Cardiac muscle cell (in vitro differentiated cells and primary cell): ENCODE data around the gene TBC1D5. TPM values are rescaled to one million over a fixed set of nuclear protein-coding genes. Genes with fewer than 3 reads are reported as not detected.

Experiments
- DNase-seq, 2 donors: peaks; one replicate each; pipeline versions ENCODE4 v3.0.0 to v3.0.0-alpha.2; 2010 to 2017; ENCODE audit warnings: low read depth in 1 of 2, low spot score in 1 of 2
- H3K27ac ChIP-seq: fragments of 200-600 bp; sonication (generic); 2 replicates; pipeline ENCODE4 v1.5.1; 2016
- H3K27me3 ChIP-seq: fragments of 200-600 bp; sonication (generic); 2 replicates; pipeline ENCODE4 v1.6.0; 2016; ENCODE audit warnings: control low read depth
- H3K36me3 ChIP-seq: fragments of 200-600 bp; sonication (generic); 2 replicates; pipeline ENCODE4 v1.5.1; 2016; ENCODE audit warnings: control low read depth
- H3K4me1 ChIP-seq: fragments of 200-600 bp; sonication (generic); 2 replicates; pipeline ENCODE4 v1.8.1; 2017; ENCODE audit warnings: low read depth, mild to moderate bottlenecking, mixed run types
- H3K4me3 ChIP-seq: fragments of 200-600 bp; sonication (generic); 2 replicates; pipeline ENCODE4 v1.5.1; 2016; ENCODE audit warnings: mild to moderate bottlenecking
- H3K9me3 ChIP-seq: fragments of 200-600 bp; sonication (generic); 2 replicates; pipeline ENCODE4 v1.5.1; 2017; ENCODE audit warnings: low read depth, mild to moderate bottlenecking, control low read depth
- polyA plus RNA-seq: library from polyadenylated mRNA; unstranded; fragments of >200 nt; fragmentation: Nextera tagmentation; extraction: Ambion mirVana; gene quantifications from 2 replicates; pipeline ENCODE4 v1.2.1, GENCODE V29; 2016
- total RNA-seq: library from RNA; depleted of rRNA; stranded (reverse); fragments of >200 nt; gene quantifications from 2 replicates; pipeline ENCODE4 v1.2.3, GENCODE V29; 2016
- TF ChIP-seq, protein P1 (sequence below): IDR thresholded peaks from 2 replicates; pipeline ENCODE4 v1.5.1; 2012; ENCODE audit warnings: low read depth, mild to moderate bottlenecking, low read length

TBC1D5 gene
- total and polyA plus RNA-seq, 2 experiments from 2014 or later: 34.5 to 66.6 TPM

- Histone ChIP-seq H3K4me1 (no peaks in the 10 kb centered on the region), H3K27ac (no peak overlapping the region), H3K36me3 (no peaks in the 10 kb centered on the region), H3K4me3 (no peak overlapping the region), H3K27me3 (no peaks in the 10 kb centered on the region), H3K9me3 (no peaks in the 10 kb centered on the region)
- DNase-seq: no peak
- TF ChIP-seq, protein P1, sequence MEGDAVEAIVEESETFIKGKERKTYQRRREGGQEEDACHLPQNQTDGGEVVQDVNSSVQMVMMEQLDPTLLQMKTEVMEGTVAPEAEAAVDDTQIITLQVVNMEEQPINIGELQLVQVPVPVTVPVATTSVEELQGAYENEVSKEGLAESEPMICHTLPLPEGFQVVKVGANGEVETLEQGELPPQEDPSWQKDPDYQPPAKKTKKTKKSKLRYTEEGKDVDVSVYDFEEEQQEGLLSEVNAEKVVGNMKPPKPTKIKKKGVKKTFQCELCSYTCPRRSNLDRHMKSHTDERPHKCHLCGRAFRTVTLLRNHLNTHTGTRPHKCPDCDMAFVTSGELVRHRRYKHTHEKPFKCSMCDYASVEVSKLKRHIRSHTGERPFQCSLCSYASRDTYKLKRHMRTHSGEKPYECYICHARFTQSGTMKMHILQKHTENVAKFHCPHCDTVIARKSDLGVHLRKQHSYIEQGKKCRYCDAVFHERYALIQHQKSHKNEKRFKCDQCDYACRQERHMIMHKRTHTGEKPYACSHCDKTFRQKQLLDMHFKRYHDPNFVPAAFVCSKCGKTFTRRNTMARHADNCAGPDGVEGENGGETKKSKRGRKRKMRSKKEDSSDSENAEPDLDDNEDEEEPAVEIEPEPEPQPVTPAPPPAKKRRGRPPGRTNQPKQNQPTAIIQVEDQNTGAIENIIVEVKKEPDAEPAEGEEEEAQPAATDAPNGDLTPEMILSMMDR: no peak
Measured at GRCh38 chr3:17342119-17342518, 400.3 kb downstream of the TBC1D5 start.

DNA sequence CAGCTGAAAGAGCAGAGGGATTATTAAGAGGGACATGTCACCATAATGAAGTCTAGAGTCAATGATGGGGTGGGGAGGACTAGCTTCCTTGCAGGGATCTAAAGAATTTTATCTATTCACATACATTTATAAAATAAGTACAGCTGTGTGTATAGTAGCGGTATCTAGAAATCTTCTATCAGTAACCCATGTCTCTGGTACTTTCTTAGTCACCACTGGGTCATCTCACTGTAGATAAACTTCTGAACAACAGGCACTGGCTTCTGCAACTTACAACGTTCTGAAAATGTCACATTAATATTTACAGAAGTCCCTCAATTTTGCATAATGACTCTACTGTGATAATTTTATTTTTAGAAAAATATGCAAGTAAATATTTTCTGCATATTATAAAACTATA is 401.7 kb downstream of the TBC1D5 start:
- H3K4me1 ChIP-seq: no peaks in the 10 kb centered on the region
- TF ChIP-seq, protein P1: no peak
- no peaks in the 10 kb centered on the region for H3K27me3 ChIP-seq
- H3K27ac ChIP-seq: no peak overlapping the region
- H3K36me3 ChIP-seq: no peaks in the 10 kb centered on the region
- H3K4me3 ChIP-seq: no peak overlapping the region
- DNase-seq: no peak
- H3K9me3 ChIP-seq: no peaks in the 10 kb centered on the region

- H3K4me1 ChIP-seq: no peaks in the 10 kb centered on the region
- H3K4me3 ChIP-seq: no peak overlapping the region
- H3K36me3 ChIP-seq: no peaks in the 10 kb centered on the region
- H3K27ac ChIP-seq: no peak overlapping the region
- TF ChIP-seq, protein P1: no peak
- H3K9me3 ChIP-seq: no peaks in the 10 kb centered on the region
- DNase-seq: no peak
- H3K27me3 ChIP-seq: no peaks in the 10 kb centered on the region
Measured at GRCh38 chr3:17340261-17340660, 402.2 kb downstream of the TBC1D5 start.

DNA sequence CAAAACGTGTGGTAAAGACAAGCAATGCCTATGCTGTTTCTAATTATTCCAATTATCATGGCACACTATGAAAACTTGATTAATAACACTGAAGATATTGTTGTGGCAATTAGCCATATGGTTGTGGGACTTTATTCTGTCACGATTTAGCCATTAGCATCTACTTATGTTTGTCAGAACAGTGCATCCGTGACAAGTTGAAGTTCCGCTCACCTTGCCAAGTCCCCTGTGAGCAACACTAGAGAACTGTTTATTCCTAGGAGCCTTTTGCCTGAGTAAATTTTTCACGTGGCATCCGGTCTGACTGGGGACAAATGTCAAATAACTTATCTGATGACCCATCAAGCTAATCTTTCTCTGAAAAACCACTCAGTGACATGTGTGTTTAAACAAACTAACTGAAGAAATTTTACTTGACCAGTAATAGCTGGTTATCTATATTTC is 403.3 kb downstream of the TBC1D5 start:
- TF ChIP-seq, protein P1: no peak
- H3K27me3 ChIP-seq: no peaks in the 10 kb centered on the region
- H3K9me3 ChIP-seq: no peaks in the 10 kb centered on the region
- no peak overlapping the region for H3K27ac ChIP-seq
- H3K4me3 ChIP-seq: no peak overlapping the region
- DNase-seq: no peak
- H3K4me1 ChIP-seq: no peaks in the 10 kb centered on the region
- H3K36me3 ChIP-seq: no peaks in the 10 kb centered on the region

DNA sequence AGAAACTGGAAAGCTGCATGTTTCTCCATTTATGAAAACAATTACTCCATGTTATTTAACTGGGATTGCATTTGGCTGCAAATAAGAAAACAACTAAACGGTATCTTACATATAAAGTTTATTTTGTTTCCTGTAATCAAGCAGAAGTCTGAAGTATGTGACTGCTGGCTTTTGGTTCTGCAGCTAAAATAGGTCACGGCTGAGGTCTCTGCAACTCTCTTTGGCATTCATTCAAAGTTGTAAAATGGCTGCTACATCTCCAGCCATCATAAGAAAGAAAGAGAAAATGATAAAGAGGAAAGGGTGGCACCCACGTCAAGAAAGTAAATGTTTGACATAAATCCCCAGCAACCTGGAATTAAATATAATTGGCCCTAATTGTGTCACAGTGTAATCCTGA is 406.1 kb downstream of the TBC1D5 start:
- TF ChIP-seq, protein P1: no peak
- Histone ChIP-seq H3K27me3 (no peaks in the 10 kb centered on the region), H3K4me3 (no peak overlapping the region), H3K27ac (no peak overlapping the region), H3K9me3 (no peaks in the 10 kb centered on the region), H3K36me3 (no peaks in the 10 kb centered on the region), H3K4me1 (no peaks in the 10 kb centered on the region)
- peak in 1 of 2 donors; percentile 46 for DNase-seq

- Histone ChIP-seq H3K9me3 (no peaks in the 10 kb centered on the region), H3K27ac (no peak overlapping the region), H3K4me3 (no peak overlapping the region), H3K27me3 (no peaks in the 10 kb centered on the region), H3K36me3 (no peaks in the 10 kb centered on the region), H3K4me1 (no peaks in the 10 kb centered on the region)
- no peak for DNase-seq
- TF ChIP-seq, protein P1: no peak
Measured at GRCh38 chr3:17333893-17334292, 408.5 kb downstream of the TBC1D5 start.
